Measurements from ENCODE around the gene IGLL1. TPM values are rescaled to one million over a fixed set of nuclear protein-coding genes. Genes with fewer than 3 reads are reported as not detected.

IGLL1 gene
- total RNA-seq, 1 experiment from 2014 or later: not detected

- Histone ChIP-seq H3K9me3 (ENCODE audit: control insufficient read depth, insufficient read depth, low read depth, low read length) (no peaks in the 10 kb centered on the region), H3K4me3 (ENCODE audit: low read depth in 2 of 2, low read length in 2 of 2) (no peak overlapping the region), H3K27me3 (ENCODE audit: control insufficient read depth, insufficient read depth, low read length) (no peaks in the 10 kb centered on the region), H3K4me1 (ENCODE audit: control insufficient read depth, insufficient read depth, low read length) (no peaks in the 10 kb centered on the region), H3K36me3 (ENCODE audit: control insufficient read depth, insufficient read depth, low read length) (no peaks in the 10 kb centered on the region), H3K27ac (ENCODE audit: low read length) (no peak overlapping the region)
- no TSS peak for BruUV-seq (replicated peaks)
- DNase-seq (ENCODE audit: low read depth, low spot score) (no peak), ATAC-seq (no peak)
- TF ChIP-seq REST (IDR thresholded peaks at IDR 0.05; ENCODE audit: insufficient read depth in 1 of 2, low read depth in 2 of 2, low read length in 1 of 2) (no peak), SIN3A (IDR thresholded peaks at IDR 0.05; ENCODE audit: borderline replicate concordance, insufficient read depth, low read depth, low read length) (no peak), POLR2AphosphoS5 (IDR thresholded peaks at IDR 0.05; ENCODE audit: low read depth, low read length) (no peak), TCF7L2 (IDR thresholded peaks at IDR 0.05; ENCODE audit: low read depth, low read length) (no peak), CTCF (IDR thresholded peaks at IDR 0.05) (no peak)
- in situ Hi-C loops (cut with HindIII; ENCODE audit: low pct_unique_long_range_greater_than_20kb, low sequenced_read_pairs): no loop called here
- ChIA-PET POLR2A (no interaction called here), CTCF (no interaction called here)
- intact Hi-C loops (cut with micrococcal nuclease; ENCODE audit: unreplicated experiment): no loop called here
Measured at GRCh38 chr22:23550049-23550650, 29.9 kb downstream of the IGLL1 start.

GRCh38 chr22:23549198-23549595 is 30.9 kb downstream of the IGLL1 start:
- in situ Hi-C loops (cut with HindIII; ENCODE audit: low pct_unique_long_range_greater_than_20kb, low sequenced_read_pairs) (no loop called here), intact Hi-C loops (cut with micrococcal nuclease; ENCODE audit: unreplicated experiment) (no loop called here)
- H3K36me3 ChIP-seq (ENCODE audit: control insufficient read depth, insufficient read depth, low read length): no peaks in the 10 kb centered on the region
- no peaks in the 10 kb centered on the region for H3K27me3 ChIP-seq (ENCODE audit: control insufficient read depth, insufficient read depth, low read length)
- no TSS peak for BruUV-seq (replicated peaks)
- no peaks in the 10 kb centered on the region for H3K4me1 ChIP-seq (ENCODE audit: control insufficient read depth, insufficient read depth, low read length)
- ChIA-PET CTCF (no interaction called here), POLR2A (no interaction called here)
- no peak overlapping the region for H3K4me3 ChIP-seq (ENCODE audit: low read depth in 2 of 2, low read length in 2 of 2)
- TF ChIP-seq REST (IDR thresholded peaks at IDR 0.05; ENCODE audit: insufficient read depth in 1 of 2, low read depth in 2 of 2, low read length in 1 of 2) (no peak), TCF7L2 (IDR thresholded peaks at IDR 0.05; ENCODE audit: low read depth, low read length) (no peak), SIN3A (IDR thresholded peaks at IDR 0.05; ENCODE audit: borderline replicate concordance, insufficient read depth, low read depth, low read length) (no peak), POLR2AphosphoS5 (IDR thresholded peaks at IDR 0.05; ENCODE audit: low read depth, low read length) (no peak), CTCF (IDR thresholded peaks at IDR 0.05) (no peak)
- DNase-seq (ENCODE audit: low read depth, low spot score): no peak
- no peaks in the 10 kb centered on the region for H3K9me3 ChIP-seq (ENCODE audit: control insufficient read depth, insufficient read depth, low read depth, low read length)
- ATAC-seq: no peak
- H3K27ac ChIP-seq (ENCODE audit: low read length): no peak overlapping the region

All from Panc1 (cell line).